Measurements from ENCODE around the gene HNRNPA1L2. TPM values are rescaled to one million over a fixed set of nuclear protein-coding genes. Genes with fewer than 3 reads are reported as not detected.
"Not testable (repeated sequence)": the region's sequence is repeated elsewhere in the genome, so short reads cannot be mapped to it uniquely, and the experiment has no call there.

The HNRNPA1L2 gene
- total RNA-seq, 4 donors from 2014 or later = 2.3 to 4.8 (median 2.8) TPM

- WGBS, 2 donors (ENCODE audit: low coverage in 1 of 2) = 0% methylated on average over 2 of the region's 73 CpGs; no CpG with 5 or more reads in 1 of the 2 donors
- Histone ChIP-seq H3K27ac (peak overlapping the region; percentile 57 to 86 (median 80)), H3K27me3 (no peaks in the 10 kb centered on the region), H3K36me3 (no peaks in the 10 kb centered on the region), H3K9me3 (no peaks in the 10 kb centered on the region), H3K4me3 (peak overlapping the region; percentile 65 to 78), H3K4me1 (peaks cover 0 to 30% (median 0%) of the 10 kb centered on the region in 3 donors)
- no peak for TF ChIP-seq EP300 (IDR thresholded peaks at IDR 0.05)
- TF ChIP-seq POLR2A (IDR thresholded peaks at IDR 0.05) = peak; percentile 15 to 19
- peak; percentile 11 for TF ChIP-seq POLR2AphosphoS5 (IDR thresholded peaks at IDR 0.05)
- peak in 1 of 4 experiments; percentile 11 for TF ChIP-seq CTCF (IDR thresholded peaks at IDR 0.05)
- ATAC-seq = peak; percentile 77
Measured at GRCh38 chr13:52599848-52600603, 42.2 kb upstream of the HNRNPA1L2 start.

DNA sequence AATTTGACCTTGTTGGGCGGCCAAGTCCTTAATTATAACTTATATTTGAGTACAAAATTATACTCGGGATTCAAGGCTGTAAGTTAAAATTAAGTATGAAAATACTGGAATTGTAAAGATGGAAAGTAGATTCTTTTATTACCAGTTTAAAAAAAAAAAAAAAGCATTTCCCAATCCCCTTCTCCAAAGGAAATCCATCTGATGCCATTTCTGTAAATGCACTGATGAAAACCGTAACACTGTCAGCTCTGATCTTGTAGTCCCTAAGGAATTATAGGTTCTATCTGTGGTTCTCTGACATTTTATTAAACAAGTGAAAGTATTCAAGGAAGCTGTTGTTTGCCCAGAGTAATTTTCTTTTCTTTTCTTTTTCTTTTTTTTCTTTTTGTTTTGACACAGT, 41.6 kb upstream of the HNRNPA1L2 start:
- TF ChIP-seq POLR2A (IDR thresholded peaks at IDR 0.05) (no peak), EP300 (IDR thresholded peaks at IDR 0.05) (no peak), CTCF (IDR thresholded peaks at IDR 0.05) (no peak), POLR2AphosphoS5 (IDR thresholded peaks at IDR 0.05) (no peak)
- peak overlapping the region; percentile 57 to 86 (median 80) for H3K27ac ChIP-seq
- H3K4me1 ChIP-seq = peaks cover 0 to 30% (median 0%) of the 10 kb centered on the region in 3 donors
- H3K36me3 ChIP-seq = no peaks in the 10 kb centered on the region
- WGBS, 2 donors (ENCODE audit: low coverage in 1 of 2) = 22 to 27% methylated on average over 2 to 3 of the region's 3 CpGs
- H3K27me3 ChIP-seq = no peaks in the 10 kb centered on the region
- H3K9me3 ChIP-seq = no peaks in the 10 kb centered on the region
- ATAC-seq = no peak
- H3K4me3 ChIP-seq = peak overlapping the region; percentile 65 to 78

DNA sequence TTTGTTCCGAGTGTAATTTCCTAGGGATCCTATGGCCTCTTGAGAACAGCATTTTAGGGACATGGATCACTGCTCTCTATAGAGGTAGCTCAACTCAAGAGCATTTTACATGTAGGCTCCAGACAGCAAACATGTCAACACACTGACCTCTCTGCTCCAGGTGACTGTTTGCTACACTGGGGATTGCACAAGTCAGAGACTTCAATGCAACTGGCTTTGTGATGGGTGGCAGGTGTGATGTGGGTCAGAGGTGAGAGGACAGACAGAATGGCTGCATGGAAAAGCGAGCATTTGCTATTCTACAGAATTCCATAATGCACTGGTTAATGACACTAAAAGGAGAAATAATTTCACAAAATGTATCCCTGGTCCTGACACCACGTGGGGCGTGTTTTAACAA, 38.9 kb upstream of the HNRNPA1L2 start:
- H3K4me1 ChIP-seq = peaks cover 0 to 26% (median 0%) of the 10 kb centered on the region in 3 donors
- H3K4me3 ChIP-seq, ATAC-seq, H3K9me3 ChIP-seq, H3K27me3 ChIP-seq, H3K27ac ChIP-seq, H3K36me3 ChIP-seq: not testable (repeated sequence)
- WGBS, 2 donors (ENCODE audit: low coverage in 1 of 2) = no CpG with 5 or more reads among the region's 4 CpGs

- not testable (repeated sequence) for H3K36me3 ChIP-seq, H3K27me3 ChIP-seq, H3K27ac ChIP-seq, H3K4me1 ChIP-seq, H3K4me3 ChIP-seq, H3K9me3 ChIP-seq, ATAC-seq
- 69% methylated on average over 3 of the region's 6 CpGs; no CpG with 5 or more reads in 1 of the 2 donors for WGBS, 2 donors (ENCODE audit: low coverage in 1 of 2)
Measured at GRCh38 chr13:52606126-52606525, 36.1 kb upstream of the HNRNPA1L2 start.

DNA sequence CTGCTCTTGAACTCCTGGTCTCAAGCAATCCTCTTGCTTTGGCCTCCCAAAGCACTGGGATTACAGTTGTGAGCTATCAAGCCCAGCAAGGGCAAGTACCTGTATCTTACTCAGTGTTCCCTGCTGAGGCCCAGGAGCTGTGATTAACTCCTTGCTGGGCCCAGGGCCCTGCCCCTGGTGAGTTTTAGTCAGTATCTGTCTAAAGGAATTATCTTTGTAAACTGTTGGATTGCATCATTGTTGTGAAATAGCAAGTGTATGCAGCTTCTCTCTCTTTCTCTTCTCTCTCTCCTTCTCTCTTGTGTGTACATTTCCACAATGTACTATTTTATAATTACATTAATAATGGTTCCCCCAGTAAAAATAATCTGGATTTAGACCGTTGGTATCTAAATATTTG, 35.4 kb upstream of the HNRNPA1L2 start:
- not testable (repeated sequence) for ATAC-seq

DNA sequence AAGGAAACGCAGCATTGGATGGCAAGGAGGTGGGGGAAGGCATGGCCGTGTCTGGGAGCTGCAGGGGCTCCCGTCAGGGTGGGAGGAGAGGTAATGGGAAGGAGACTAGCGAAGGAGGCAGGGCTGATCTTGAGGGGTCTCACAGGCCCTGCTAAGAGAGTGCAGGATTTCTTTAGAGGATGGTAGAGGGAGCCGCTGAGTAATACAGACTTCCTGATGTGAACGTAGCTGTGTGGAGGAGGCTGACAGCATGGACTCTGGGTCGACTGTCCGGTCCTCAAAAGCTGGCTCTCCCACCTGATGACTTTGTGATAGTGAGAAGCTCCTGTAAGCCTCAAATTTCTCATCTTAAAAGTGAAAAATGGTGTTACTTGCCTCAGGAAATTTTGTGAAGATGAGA, 34.0 kb upstream of the HNRNPA1L2 start:
- WGBS, 2 donors (ENCODE audit: low coverage in 1 of 2) = 49 to 63% methylated on average over 4 to 6 of the region's 8 CpGs
- not testable (repeated sequence) for H3K4me1 ChIP-seq, H3K36me3 ChIP-seq, H3K27ac ChIP-seq, H3K27me3 ChIP-seq, H3K4me3 ChIP-seq, H3K9me3 ChIP-seq
- peak; percentile 22 for ATAC-seq

More for the DNA sequence above, 35.4 kb upstream of the HNRNPA1L2 start:
- H3K4me3 ChIP-seq, H3K4me1 ChIP-seq, H3K36me3 ChIP-seq, H3K27ac ChIP-seq, H3K27me3 ChIP-seq, H3K9me3 ChIP-seq: not testable (repeated sequence)
- 24 to 25% methylated on average over 1 of the region's 1 CpG for WGBS, 2 donors (ENCODE audit: low coverage in 1 of 2)

DNA sequence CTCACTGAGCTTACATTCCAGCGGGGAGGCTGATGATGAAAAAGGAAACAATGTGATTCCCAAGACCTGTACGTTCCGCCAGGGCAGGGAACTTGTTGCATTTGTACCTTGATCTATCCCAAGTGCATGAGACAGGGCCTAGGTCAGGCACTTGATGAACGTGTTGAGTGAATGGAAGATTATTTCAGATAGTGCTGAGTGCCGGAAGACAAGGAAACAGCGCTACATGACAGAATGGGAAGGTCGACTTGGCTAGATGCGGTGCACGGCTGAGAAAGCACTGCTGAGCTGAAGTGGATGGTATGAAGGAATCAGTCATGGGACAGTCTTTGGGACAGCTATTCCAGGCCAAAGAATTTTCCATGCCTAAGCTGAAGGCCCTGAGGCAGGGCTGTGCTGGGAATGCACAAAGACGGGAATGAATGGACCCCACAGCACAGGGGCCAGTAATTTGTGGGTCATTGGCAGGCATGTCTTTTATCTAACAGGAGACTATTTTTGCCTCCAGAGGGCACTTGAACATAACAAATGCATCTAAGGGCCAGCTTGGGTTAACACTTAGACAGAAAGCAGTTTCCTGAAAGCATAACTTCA, 33.1 kb upstream of the HNRNPA1L2 start:
- not testable (repeated sequence) for H3K27me3 ChIP-seq, ATAC-seq
- TF ChIP-seq CTCF (IDR thresholded peaks at IDR 0.05) = peak in 3 of 4 experiments; percentile 13 to 35 (median 22)

GRCh38 chr13:52610158-52610557, 32.1 kb upstream of the HNRNPA1L2 start:
- not testable (repeated sequence) for H3K4me1 ChIP-seq, H3K27me3 ChIP-seq, H3K9me3 ChIP-seq, H3K36me3 ChIP-seq, ATAC-seq, H3K27ac ChIP-seq, H3K4me3 ChIP-seq
- 91 to 93% methylated on average over 4 to 5 of the region's 5 CpGs for WGBS, 2 donors (ENCODE audit: low coverage in 1 of 2)

More for the DNA sequence above, 33.1 kb upstream of the HNRNPA1L2 start:
- not testable (repeated sequence) for H3K9me3 ChIP-seq, H3K36me3 ChIP-seq, H3K4me1 ChIP-seq, H3K27ac ChIP-seq, H3K4me3 ChIP-seq
- 66 to 73% methylated on average over 5 to 10 of the region's 10 CpGs for WGBS, 2 donors (ENCODE audit: low coverage in 1 of 2)

Measured in gastroesophageal sphincter (tissue), 4 donors.